GM12864 (cell line): ENCODE measurements around the gene TDRD1.
"Not testable (repeated sequence)": the region's sequence is repeated elsewhere in the genome, so short reads cannot be mapped to it uniquely, and the experiment has no call there.

Experiments
- DNase-seq: peaks from one replicate; pipeline ENCODE4 v3.0.0-alpha.2; 2011; ENCODE audit warnings: low read depth
- H3K4me3 ChIP-seq: 2 replicates; pipeline ENCODE4 v1.5.1; 2011; ENCODE audit warnings: mild to moderate bottlenecking, low read depth, low read length, control low read depth
- CTCF ChIP-seq: IDR thresholded peaks from 2 replicates; pipeline ENCODE4 v1.5.1; 2011; ENCODE audit warnings: low read depth, mild to moderate bottlenecking, moderate library complexity, low read length, control low read depth, inconsistent platforms; ENCODE audit errors: missing control alignments

Gene TDRD1

GRCh38 chr10:114143160-114143559, 36.0 kb upstream of the TDRD1 start:
- H3K4me3 ChIP-seq, result no peak overlapping the region
- no peak for DNase-seq
- TF ChIP-seq CTCF, result no peak

GRCh38 chr10:114149476-114149875, 29.7 kb upstream of the TDRD1 start:
- DNase-seq, H3K4me3 ChIP-seq: not testable (repeated sequence)

GRCh38 chr10:114151486-114151885, 27.7 kb upstream of the TDRD1 start:
- no peak overlapping the region for H3K4me3 ChIP-seq
- no peak for TF ChIP-seq CTCF
- no peak for DNase-seq

GRCh38 chr10:114151892-114152291, 27.3 kb upstream of the TDRD1 start:
- no peak overlapping the region for H3K4me3 ChIP-seq
- no peak for TF ChIP-seq CTCF
- no peak for DNase-seq

- H3K4me3 ChIP-seq, result no peak overlapping the region
- no peak for DNase-seq
- TF ChIP-seq CTCF, result no peak
Observed at GRCh38 chr10:114157912-114158311, 21.2 kb upstream of the TDRD1 start.

- H3K4me3 ChIP-seq, result no peak overlapping the region
- TF ChIP-seq CTCF, result no peak
- no peak for DNase-seq
Observed at GRCh38 chr10:114163062-114163461, 16.1 kb upstream of the TDRD1 start.

- H3K4me3 ChIP-seq, result no peak overlapping the region
- no peak for DNase-seq
- no peak for TF ChIP-seq CTCF
Observed at GRCh38 chr10:114166043-114166442, 13.1 kb upstream of the TDRD1 start.

GRCh38 chr10:114166494-114166893, 12.7 kb upstream of the TDRD1 start:
- TF ChIP-seq CTCF, result no peak
- no peak for DNase-seq
- H3K4me3 ChIP-seq, result no peak overlapping the region
